Islet of Langerhans (tissue), 1 donor: ENCODE data around the gene SLC25A23.

Experiments
- FAIRE-seq: peaks from one replicate; lab custom pipeline; 2011; peaks lifted over from hg19 to GRCh38; lab: Jason Lieb, UNC

SLC25A23 gene

DNA sequence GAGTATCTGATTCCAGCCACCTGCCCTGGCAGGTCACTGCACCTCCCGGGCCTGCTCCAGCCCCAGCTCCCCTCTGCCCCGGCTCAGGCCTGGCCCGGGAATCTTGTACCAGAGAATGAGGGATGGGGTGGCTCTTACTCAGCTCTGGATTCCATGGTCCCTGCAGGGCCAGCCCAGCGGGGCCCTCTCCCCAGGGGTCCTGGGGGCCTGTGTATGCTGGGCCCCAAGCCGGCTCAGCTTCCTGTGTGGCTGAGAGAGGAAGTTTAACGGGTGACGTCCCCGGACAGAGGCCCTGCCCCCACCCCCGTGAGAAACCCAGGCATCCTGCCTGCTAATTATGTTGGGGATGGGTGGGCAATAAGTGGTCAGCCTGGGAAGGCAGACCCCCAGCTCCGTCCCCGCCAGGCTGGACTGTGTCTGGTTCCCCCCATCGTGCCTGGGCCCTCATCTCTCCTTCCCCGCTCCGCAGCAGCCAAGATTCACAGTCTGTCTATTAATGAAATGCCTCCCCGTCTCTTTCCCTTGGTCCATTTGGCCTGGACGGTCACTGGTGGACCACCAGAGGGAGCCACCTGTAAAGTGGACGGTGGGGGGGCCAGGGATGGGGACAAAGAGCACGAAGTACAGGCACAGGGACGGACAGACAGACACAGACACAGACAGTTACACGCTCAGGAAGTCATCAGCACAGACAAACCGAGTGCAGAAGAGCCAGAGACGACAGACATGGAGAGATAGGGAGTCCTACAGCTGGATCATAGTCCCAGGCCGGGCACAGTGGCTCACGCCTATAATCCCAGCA lies 22.1 kb upstream of the SLC25A23 start, which contains the start of gene DENND1C:
TSS of gene DENND1C (minus strand) at position 247 of the 802 bp plus-strand sequence. CDS start at position 155, 92 bp downstream.
- FAIRE-seq, result no peak

DNA sequence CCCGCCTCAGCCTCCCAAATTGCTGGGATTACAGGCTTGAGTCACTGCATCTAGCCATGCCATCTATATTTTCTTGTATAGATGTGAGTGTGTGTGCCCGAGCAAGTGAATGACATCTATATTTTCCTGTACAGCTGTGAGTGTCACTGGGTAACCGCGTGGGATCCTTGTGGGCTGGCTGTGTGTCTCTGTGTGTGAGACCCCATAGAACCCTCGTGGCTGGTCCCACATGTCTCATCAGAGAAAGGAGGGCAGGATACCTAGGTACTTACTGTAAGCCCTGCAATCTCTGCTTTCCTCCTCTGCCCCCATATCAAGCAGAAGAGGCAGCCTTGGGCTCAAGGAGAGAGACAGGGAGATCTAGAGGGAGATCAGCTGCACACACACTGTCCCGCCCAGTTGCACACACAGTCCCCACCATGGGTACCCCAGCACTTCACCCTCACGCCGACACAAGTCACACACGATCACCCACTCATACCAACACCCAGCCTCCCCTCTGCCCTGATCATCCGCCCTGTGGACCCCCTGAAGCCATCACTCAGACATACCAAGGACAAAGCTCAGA lies 21.3 kb upstream of the SLC25A23 start:
- FAIRE-seq, result no peak

DNA sequence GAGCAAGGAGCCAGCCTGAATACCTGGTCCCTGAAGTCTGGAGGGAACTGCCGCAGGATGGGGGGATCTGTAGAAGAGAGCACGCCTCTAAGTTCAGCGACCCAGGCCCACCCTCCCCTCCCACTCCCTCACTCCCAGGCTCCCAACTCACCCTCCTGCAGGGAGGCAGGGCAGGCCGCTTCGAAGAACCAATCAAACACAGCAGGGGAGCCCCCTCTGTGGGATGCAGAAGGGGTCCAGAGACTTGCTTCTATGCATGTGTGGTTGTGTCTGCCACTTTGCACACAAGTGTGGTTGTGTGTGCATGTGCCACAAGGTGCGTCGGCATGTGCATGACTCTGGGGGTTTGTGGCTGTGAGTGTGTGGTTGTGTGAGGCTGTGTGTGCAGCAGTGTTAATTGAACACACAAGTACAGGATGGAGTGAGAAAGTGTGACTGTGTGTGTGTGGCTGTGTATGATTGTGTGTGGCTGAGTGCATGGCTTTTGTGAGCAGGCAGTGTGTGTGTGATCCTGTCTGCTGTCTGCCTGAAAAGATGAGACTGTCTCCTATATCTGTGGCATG lies 20.3 kb upstream of the SLC25A23 start:
- FAIRE-seq, result no peak

- no peak for FAIRE-seq
These were observed 19.2 kb upstream of the SLC25A23 start for GRCh38 chr19:6478815-6479214.

GRCh38 chr19:6476896-6477431 lies 17.4 kb upstream of the SLC25A23 start:
- FAIRE-seq, result no peak

GRCh38 chr19:6476155-6476895 lies 16.7 kb upstream of the SLC25A23 start:
- FAIRE-seq, result no peak

DNA sequence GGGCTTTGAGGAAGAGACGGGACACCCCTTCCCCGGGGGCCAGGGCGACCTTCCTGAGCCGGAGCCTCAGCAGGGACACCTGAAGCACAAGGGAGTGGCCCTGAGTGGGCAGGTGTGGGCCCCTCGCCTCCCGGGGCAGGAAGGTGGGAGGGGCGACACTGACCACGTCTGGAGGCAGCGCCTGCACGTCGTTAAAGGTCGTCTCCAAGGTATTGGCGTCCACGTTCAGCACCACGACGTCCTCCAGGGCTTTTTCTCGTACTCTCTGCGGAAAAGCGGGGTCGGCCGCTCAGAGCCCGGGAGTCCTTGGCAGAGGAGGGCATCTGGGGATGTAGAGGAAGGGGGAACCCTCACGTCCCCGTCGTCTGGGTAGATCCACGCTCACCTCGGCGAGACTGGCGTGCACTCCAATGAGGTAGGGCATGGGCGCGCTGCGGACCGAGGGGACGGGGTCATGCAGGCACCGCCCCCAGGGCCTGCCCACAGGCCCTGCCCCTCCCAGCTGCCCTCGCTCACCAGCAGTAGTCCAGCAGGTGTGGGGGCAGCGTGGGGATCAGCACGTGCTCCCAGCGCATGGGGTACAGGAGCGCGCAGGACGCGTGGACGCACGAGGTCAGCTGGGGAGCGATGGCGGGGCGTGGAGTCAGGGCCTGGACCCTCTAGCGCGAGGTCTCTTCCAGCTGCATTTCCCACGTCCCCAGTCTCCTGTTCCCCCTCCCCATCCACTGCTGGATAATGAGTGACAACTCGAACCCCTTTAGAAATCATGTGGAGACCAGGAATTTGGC lies 15.9 kb upstream of the SLC25A23 start:
- FAIRE-seq, result no peak

GRCh38 chr19:6473647-6474046 lies 14.1 kb upstream of the SLC25A23 start:
- FAIRE-seq, result no peak

DNA sequence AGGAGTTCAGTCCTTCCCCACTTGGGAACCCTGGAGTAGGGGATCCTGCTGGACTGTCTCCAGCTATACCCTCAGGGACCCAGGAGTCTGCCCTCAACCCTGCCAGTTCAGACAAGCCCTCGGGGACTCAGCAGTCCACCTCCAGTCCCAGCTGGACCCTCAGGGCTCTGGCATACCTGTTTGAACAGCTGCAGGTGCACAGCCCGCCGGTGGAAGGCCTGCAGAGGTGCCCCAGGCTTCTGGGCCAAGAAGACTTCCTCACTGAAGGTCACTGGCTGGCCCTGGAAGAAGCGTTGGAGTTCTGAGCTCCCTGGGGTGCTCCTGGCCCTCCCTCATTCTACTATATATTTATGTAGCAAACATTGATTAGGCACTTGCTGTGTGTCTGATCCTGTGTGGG lies 13.1 kb upstream of the SLC25A23 start:
- no peak for FAIRE-seq

GRCh38 chr19:6471076-6471475 lies 11.5 kb upstream of the SLC25A23 start:
- FAIRE-seq, result no peak

GRCh38 chr19:6470173-6470572 lies 10.6 kb upstream of the SLC25A23 start:
- no peak for FAIRE-seq

DNA sequence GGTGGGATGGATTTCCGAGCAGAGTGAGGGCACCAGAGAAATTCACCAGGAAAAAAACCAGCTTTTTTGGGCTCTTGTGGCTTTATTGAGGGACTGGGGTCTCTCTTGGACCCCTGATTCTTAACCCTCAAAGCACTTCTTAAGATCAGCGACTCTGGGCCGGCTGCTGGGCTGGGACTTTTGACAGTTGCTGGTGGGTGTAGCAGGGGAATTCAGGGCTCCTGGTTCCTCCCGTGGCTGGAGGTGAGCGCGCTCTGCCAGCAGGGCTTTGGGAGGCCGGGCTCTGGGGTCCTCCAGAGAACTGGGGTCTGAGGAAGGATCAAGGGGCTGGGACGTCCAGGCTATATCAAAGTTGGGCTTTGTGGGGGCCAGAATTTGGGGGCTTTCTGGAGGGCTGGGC lies 7.8 kb upstream of the SLC25A23 start:
- FAIRE-seq, result no peak

- FAIRE-seq, result no peak
These were observed 7.1 kb upstream of the SLC25A23 start for GRCh38 chr19:6466526-6467248.

DNA sequence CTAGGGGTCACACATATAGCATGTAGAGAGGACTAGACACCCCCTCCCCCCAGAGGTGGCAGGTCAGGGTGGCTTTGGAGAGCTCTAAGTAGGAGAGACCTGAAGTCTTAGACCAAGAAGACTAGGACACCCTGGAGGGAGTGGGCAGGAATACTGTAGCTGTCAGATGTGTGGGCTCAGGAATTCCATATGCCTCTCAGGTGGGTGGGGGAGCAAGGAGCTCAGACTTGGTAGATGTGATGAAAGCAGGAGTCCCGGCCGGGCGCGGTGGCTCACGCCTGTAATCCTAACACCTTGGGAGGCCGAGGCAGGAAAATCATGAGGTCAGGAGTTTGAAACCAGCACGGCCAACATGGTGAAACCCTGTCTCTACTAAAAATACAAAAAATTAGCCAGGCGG lies 6.1 kb upstream of the SLC25A23 start:
- no peak for FAIRE-seq

- no peak for FAIRE-seq
These were observed 5.4 kb upstream of the SLC25A23 start for GRCh38 chr19:6465006-6465405.

DNA sequence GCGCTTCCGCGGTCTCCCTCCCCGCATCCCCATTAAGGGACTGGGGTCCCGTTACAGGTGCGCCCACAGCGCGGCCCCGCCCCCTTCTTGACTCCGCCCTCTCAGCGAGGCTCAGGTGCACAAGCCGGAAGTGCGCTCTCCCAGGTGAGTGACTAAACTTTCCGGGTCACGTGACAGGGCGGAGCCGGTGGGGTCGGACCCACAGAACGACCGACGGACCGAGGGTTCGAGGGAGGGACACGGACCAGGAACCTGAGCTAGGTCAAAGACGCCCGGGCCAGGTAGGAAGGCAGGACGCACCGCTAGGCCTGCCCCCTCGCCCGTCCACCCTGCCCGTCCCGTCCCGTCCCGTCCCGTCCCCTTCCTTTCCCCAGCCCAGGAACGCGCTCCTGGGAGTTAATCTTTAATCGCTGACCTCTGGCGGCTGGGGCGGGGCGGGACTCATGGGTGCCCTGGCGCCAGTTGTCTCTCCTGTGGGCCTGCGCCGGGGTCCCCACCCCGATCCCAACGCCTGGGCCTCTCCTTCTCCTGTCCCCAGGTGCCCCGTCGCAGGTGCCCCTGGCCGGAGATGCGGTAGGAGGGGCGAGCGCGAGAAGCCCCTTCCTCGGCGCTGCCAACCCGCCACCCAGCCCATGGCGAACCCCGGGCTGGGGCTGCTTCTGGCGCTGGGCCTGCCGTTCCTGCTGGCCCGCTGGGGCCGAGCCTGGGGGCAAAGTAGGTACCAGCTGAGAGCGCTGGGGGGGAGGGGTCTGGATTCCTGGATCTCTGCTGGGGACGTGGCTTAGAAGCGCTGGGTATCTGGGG lies 4.7 kb upstream of the SLC25A23 start, which contains the start of gene CRB3:
TSS of gene CRB3 (plus strand) at position 202 of the 804 bp plus-strand sequence. CDS start at position 633, 431 bp downstream.
- no peak for FAIRE-seq

- peak; percentile 58 for FAIRE-seq
These were observed 700 bp upstream of the SLC25A23 start for GRCh38 chr19:6460099-6460884.

GRCh38 chr19:6458695-6459261 lies 814 bp downstream of the SLC25A23 start:
- no peak for FAIRE-seq
